GM23248 (cell line): Measurements from ENCODE around the gene MARCHF3. TPM values are rescaled to one million over a fixed set of nuclear protein-coding genes. Genes with fewer than 3 reads are reported as not detected.
"Not testable (repeated sequence)": the region's sequence is repeated elsewhere in the genome, so short reads cannot be mapped to it uniquely, and the experiment has no call there.

Experiments
- DNase-seq: peaks from one replicate; pipeline ENCODE4 v3.0.0-alpha.2; 2015
- H2AFZ ChIP-seq: fragments of 200-600 bp; sonication (generic); 2 replicates; pipeline ENCODE4 v1.6.1; 2016; ENCODE audit warnings: antibody characterized with exemption
- H3F3A ChIP-seq: fragments of 200-600 bp; sonication (generic); 2 replicates; pipeline ENCODE4 v1.6.1; 2016; ENCODE audit warnings: mild to moderate bottlenecking, antibody characterized with exemption, mixed run types; ENCODE audit not compliant: insufficient read depth
- H3K27ac ChIP-seq: fragments of 200-600 bp; sonication (generic); 2 replicates; pipeline ENCODE4 v1.5.1; 2016; ENCODE audit warnings: mild to moderate bottlenecking
- H3K27me3 ChIP-seq: fragments of 200-600 bp; sonication (generic); replicated peaks from 2 replicates; pipeline ENCODE4 v1.6.1; 2016; ENCODE audit warnings: mild to moderate bottlenecking; ENCODE audit not compliant: insufficient read depth
- H3K36me3 ChIP-seq: fragments of 200-600 bp; sonication (generic); 2 replicates; pipeline ENCODE4 v1.6.1; 2016; ENCODE audit warnings: low read depth, mild to moderate bottlenecking
- H3K4me1 ChIP-seq: fragments of 200-600 bp; sonication (generic); 2 replicates; pipeline ENCODE4 v1.6.1; 2016; ENCODE audit warnings: mild to moderate bottlenecking; ENCODE audit not compliant: insufficient read depth
- H3K4me2 ChIP-seq: fragments of 200-600 bp; sonication (generic); one replicate; pipeline ENCODE4 v1.6.1; 2016; ENCODE audit warnings: mild to moderate bottlenecking; ENCODE audit not compliant: unreplicated experiment
- H3K4me3 ChIP-seq: fragments of 200-600 bp; sonication (generic); 2 replicates; pipeline ENCODE4 v1.5.1; 2016; ENCODE audit warnings: mild to moderate bottlenecking
- H3K79me2 ChIP-seq: fragments of 200-600 bp; sonication (generic); 2 replicates; pipeline ENCODE4 v1.6.1; 2016; ENCODE audit warnings: mild to moderate bottlenecking; ENCODE audit not compliant: insufficient read depth
- H3K9ac ChIP-seq: fragments of 200-600 bp; sonication (generic); 2 replicates; pipeline ENCODE4 v1.6.1; 2016; ENCODE audit warnings: mild to moderate bottlenecking
- H3K9me2 ChIP-seq: fragments of 200-600 bp; sonication (generic); 2 replicates; pipeline ENCODE4 v1.6.1; 2016; ENCODE audit warnings: mixed run types, mild to moderate bottlenecking, moderate library complexity; ENCODE audit not compliant: insufficient read depth
- H3K9me3 ChIP-seq: fragments of 200-600 bp; sonication (generic); one replicate; pipeline ENCODE4 v1.6.1; 2017; ENCODE audit warnings: low read depth
- H4K20me1 ChIP-seq: fragments of 200-600 bp; sonication (generic); 2 replicates; pipeline ENCODE4 v1.6.0; 2016; ENCODE audit not compliant: insufficient read depth
- EZH2 ChIP-seq: fragments of 200-600 bp; sonication (generic); IDR thresholded peaks from 2 replicates; pipeline ENCODE4 v1.6.1; 2018; ENCODE audit warnings: antibody characterized with exemption, mild to moderate bottlenecking; ENCODE audit not compliant: insufficient read depth, poor library complexity, severe bottlenecking
- EZH2phosphoT487 ChIP-seq: fragments of 200-600 bp; sonication (generic); IDR thresholded peaks from 2 replicates; pipeline ENCODE4 v1.6.1; 2018; ENCODE audit warnings: antibody characterized with exemption, moderate library complexity, mild to moderate bottlenecking, low read depth; ENCODE audit not compliant: insufficient read depth
- WGBS, 2 experiments: methylation state at CpG; one replicate each; pipeline ENCODE4 v1.1.6; 2015 to 2017; ENCODE audit warnings: low lambda C conversion rate in 2 of 2, low coverage in 1 of 2; ENCODE audit errors: missing lambda C conversion rate in 2 of 2; 5-methylcytosine and 5-hydroxymethylcytosine counted together
- in situ Hi-C: fragments of 300-500 bp; cut with MboI; formaldehyde crosslinking; loops from 2 replicates; pipeline ENCODE4 v1.15.0; 2020
- polyA plus RNA-seq: library from polyadenylated mRNA; unstranded; fragments of >200 nt; fragmentation: Nextera tagmentation; extraction: Ambion mirVana; gene quantifications from 2 replicates; pipeline ENCODE4 v1.2.1, GENCODE V29; 2016
- total RNA-seq: library from RNA; depleted of rRNA; stranded (reverse); fragments of >200 nt; shearing (Covaris generic); gene quantifications from 2 replicates; pipeline ENCODE4 v1.2.3, GENCODE V29; 2014

MARCHF3 gene
- total and polyA plus RNA-seq, 2 experiments from 2014 or later, result 3.8 to 5.8 TPM

GRCh38 chr5:126839407-126839806 is 191.0 kb downstream of the MARCHF3 start:
- in situ Hi-C loops, result loop anchor here (25.0 kb wide), 1 partner anchor 448 kb away; the partner anchor contains the start of gene MEGF10

GRCh38 chr5:126837906-126838539 is 192.3 kb downstream of the MARCHF3 start:
- H3K4me2 ChIP-seq, result no peak overlapping the region
- H3K4me3 ChIP-seq, result no peak overlapping the region
- in situ Hi-C loops, result loop anchor here (25.0 kb wide), 1 partner anchor 449 kb away; the partner anchor contains the start of gene MEGF10
- no peaks in the 10 kb centered on the region for H3K4me1 ChIP-seq
- DNase-seq, result peak; percentile 50
- no peak overlapping the region for H3K9ac ChIP-seq
- H3K27ac ChIP-seq, result no peak overlapping the region
- no peaks in the 10 kb centered on the region for H3F3A ChIP-seq
- TF ChIP-seq EZH2 (no peak), EZH2phosphoT487 (no peak)
- no peaks in the 10 kb centered on the region for H3K27me3 ChIP-seq
- H3K9me3 ChIP-seq, result no peaks in the 10 kb centered on the region
- H4K20me1 ChIP-seq, result no peaks in the 10 kb centered on the region
- H3K36me3 ChIP-seq, result no peaks in the 10 kb centered on the region; the same call in 1 of the 2 replicates
- no peaks in the 10 kb centered on the region for H3K79me2 ChIP-seq
- H2AFZ ChIP-seq, result no peak overlapping the region
- H3K9me2 ChIP-seq, result no peaks in the 10 kb centered on the region
- 86 to 89% methylated on average over 7 of the region's 7 CpGs for WGBS, 2 experiments

More at GRCh38 chr5:126839407-126839806, 191.0 kb downstream of the MARCHF3 start:
- not testable (repeated sequence) for H3K4me2 ChIP-seq, H3K79me2 ChIP-seq, H3K4me3 ChIP-seq, H3F3A ChIP-seq, H3K27me3 ChIP-seq, DNase-seq, H2AFZ ChIP-seq, H3K36me3 ChIP-seq, H3K27ac ChIP-seq, H4K20me1 ChIP-seq, H3K4me1 ChIP-seq, H3K9me2 ChIP-seq, H3K9me3 ChIP-seq, H3K9ac ChIP-seq
- WGBS, 2 experiments, result 81 to 94% methylated on average over 7 of the region's 7 CpGs

GRCh38 chr5:126837242-126837641 is 193.1 kb downstream of the MARCHF3 start:
- 97% methylated on average over 4 of the region's 4 CpGs for WGBS, 2 experiments
- Histone ChIP-seq H4K20me1 (no peaks in the 10 kb centered on the region), H2AFZ (no peak overlapping the region), H3K4me3 (no peak overlapping the region), H3K9me2 (no peaks in the 10 kb centered on the region), H3K9me3 (no peaks in the 10 kb centered on the region), H3K4me2 (no peak overlapping the region), H3K27me3 (no peaks in the 10 kb centered on the region), H3K36me3 (no peaks in the 10 kb centered on the region; the same call in 1 of the 2 replicates), H3K79me2 (no peaks in the 10 kb centered on the region), H3K9ac (no peak overlapping the region), H3F3A (no peaks in the 10 kb centered on the region), H3K4me1 (no peaks in the 10 kb centered on the region), H3K27ac (no peak overlapping the region)
- TF ChIP-seq EZH2 (no peak), EZH2phosphoT487 (no peak)
- DNase-seq, result no peak
- in situ Hi-C loops, result loop anchor here (25.0 kb wide), 1 partner anchor 450 kb away; the partner anchor contains the start of gene MEGF10

GRCh38 chr5:126836778-126837177 is 193.6 kb downstream of the MARCHF3 start:
- 85 to 91% methylated on average over 2 of the region's 2 CpGs for WGBS, 2 experiments
- no peaks in the 10 kb centered on the region for H3K4me1 ChIP-seq
- no peaks in the 10 kb centered on the region for H3K79me2 ChIP-seq
- H3K27me3 ChIP-seq, result no peaks in the 10 kb centered on the region
- no peak overlapping the region for H3K4me3 ChIP-seq
- no peak overlapping the region for H3K27ac ChIP-seq
- TF ChIP-seq EZH2, result no peak
- no peaks in the 10 kb centered on the region for H4K20me1 ChIP-seq
- no peaks in the 10 kb centered on the region for H3K9me2 ChIP-seq
- H3K4me2 ChIP-seq, result no peak overlapping the region
- H3K36me3 ChIP-seq, result no peaks in the 10 kb centered on the region; the same call in 1 of the 2 replicates
- no peaks in the 10 kb centered on the region for H3K9me3 ChIP-seq
- in situ Hi-C loops, result loop anchor here (25.0 kb wide), 1 partner anchor 451 kb away; the partner anchor contains the start of gene MEGF10
- no peak for DNase-seq
- no peaks in the 10 kb centered on the region for H3F3A ChIP-seq
- no peak overlapping the region for H2AFZ ChIP-seq
- no peak overlapping the region for H3K9ac ChIP-seq

- Histone ChIP-seq H3K9ac (no peak overlapping the region), H3K9me3 (no peaks in the 10 kb centered on the region), H3K9me2 (no peaks in the 10 kb centered on the region), H3K4me3 (no peak overlapping the region), H3K4me2 (no peak overlapping the region), H3F3A (no peaks in the 10 kb centered on the region), H2AFZ (no peak overlapping the region), H3K27ac (no peak overlapping the region), H3K79me2 (no peaks in the 10 kb centered on the region), H4K20me1 (no peaks in the 10 kb centered on the region), H3K27me3 (no peaks in the 10 kb centered on the region), H3K4me1 (no peaks in the 10 kb centered on the region), H3K36me3 (no peaks in the 10 kb centered on the region; the same call in 1 of the 2 replicates)
- in situ Hi-C loops, result loop anchor here (25.0 kb wide), 1 partner anchor 456 kb away; the partner anchor contains the start of gene MEGF10
- TF ChIP-seq EZH2 (no peak), EZH2phosphoT487 (no peak)
- no peak for DNase-seq
- 95% methylated on average over 1 of the region's 1 CpG for WGBS, 2 experiments
Measured at GRCh38 chr5:126831156-126831555, 199.2 kb downstream of the MARCHF3 start.
